H1 (cell line): ENCODE results near the gene RBBP8. TPM values are rescaled to one million over a fixed set of nuclear protein-coding genes. Genes with fewer than 3 reads are reported as not detected.

Experiments used
- CTCF ChIA-PET: fragments of 300-600 bp; sonication (Branson Sonifier 250); formaldehyde crosslinking; loops from one replicate; lab custom pipeline; 2021; ENCODE audit not compliant: partially characterized antibody; lab: Charles Lee
- POLR2A ChIA-PET: fragments of 300-600 bp; sonication (Branson Sonifier 250); formaldehyde crosslinking; loops from one replicate; lab custom pipeline; 2021; ENCODE audit warnings: inconsistent platforms; ENCODE audit not compliant: partially characterized antibody; lab: Charles Lee
- DNase-seq, 2 experiments: peaks; one replicate each; pipeline versions ENCODE4 v3.0.0 to v3.0.0-alpha.2; 2010 to 2022; ENCODE audit warnings: low spot score in 2 of 2, low read depth in 1 of 2, mixed read lengths in 1 of 2
- FAIRE-seq: peaks from 2 replicates; lab custom pipeline; 2011; peaks lifted over from hg19 to GRCh38; lab: Jason Lieb, UNC
- H2AFZ ChIP-seq: 2 replicates; pipeline ENCODE4 v1.8.1; 2012; ENCODE audit warnings: low read length, inconsistent platforms
- H2AK5ac ChIP-seq: 2 replicates; pipeline ENCODE4 v1.6.1; 2013; ENCODE audit warnings: low read depth, low read length
- H2BK120ac ChIP-seq: replicated peaks from 2 replicates; pipeline ENCODE3; 2013; ENCODE audit warnings: low read depth, low read length, inconsistent platforms
- H2BK12ac ChIP-seq: 2 replicates; pipeline ENCODE4 v1.6.1; 2013; ENCODE audit warnings: low read depth, low read length
- H2BK15ac ChIP-seq: 2 replicates; pipeline ENCODE4 v1.6.1; 2013; ENCODE audit warnings: low read length
- H2BK20ac ChIP-seq: 2 replicates; pipeline ENCODE4 v1.6.1; 2013; ENCODE audit warnings: low read length
- H2BK5ac ChIP-seq: 2 replicates; pipeline ENCODE4 v1.6.1; 2013; ENCODE audit warnings: low read depth, low read length
- H3K14ac ChIP-seq: 2 replicates; pipeline ENCODE4 v1.6.1; 2013; ENCODE audit warnings: inconsistent platforms; ENCODE audit not compliant: insufficient read length
- H3K18ac ChIP-seq: 2 replicates; pipeline ENCODE4 v1.6.1; 2013; ENCODE audit warnings: low read length; ENCODE audit errors: extremely low read depth
- H3K23ac ChIP-seq: 2 replicates; pipeline ENCODE4 v1.6.1; 2013; ENCODE audit warnings: inconsistent platforms; ENCODE audit not compliant: insufficient read length
- H3K23me2 ChIP-seq: 2 replicates; pipeline ENCODE4 v1.6.1; 2013; ENCODE audit warnings: low read depth, low read length
- H3K27ac ChIP-seq: 2 replicates; pipeline ENCODE4 v1.6.1; 2011; ENCODE audit warnings: low read depth, low read length, inconsistent platforms
- H3K27me3 ChIP-seq, 4 experiments: replicated peaks in 1 of 4; 1 replicate in 1 of 4; 2 replicates in 3 of 4; pipeline versions ENCODE4 v1.6.1 to v1.8.1; 2011 to 2013; ENCODE audit warnings: low read length in 3 of 4, mild to moderate bottlenecking in 3 of 4, inconsistent platforms in 2 of 4, mixed read lengths in 2 of 4, moderate library complexity in 1 of 4; ENCODE audit not compliant: control insufficient read depth in 3 of 4, insufficient read depth in 3 of 4; ENCODE audit errors: extremely low read depth in 1 of 4
- H3K36me3 ChIP-seq, 4 experiments: 2 replicates each; pipeline versions ENCODE4 v1.6.1 to v1.8.1; 2011 to 2013; ENCODE audit warnings: mild to moderate bottlenecking in 4 of 4, low read length in 3 of 4, moderate library complexity in 2 of 4, control low read depth in 1 of 4, inconsistent platforms in 1 of 4; ENCODE audit not compliant: insufficient read depth in 4 of 4, control insufficient read depth in 2 of 4
- H3K4ac ChIP-seq: replicated peaks from 2 replicates; pipeline ENCODE3; 2013; ENCODE audit warnings: low read length, low read depth, mixed read lengths, inconsistent platforms; ENCODE audit not compliant: insufficient read length
- H3K4me1 ChIP-seq, 4 experiments: replicated peaks in 1 of 4; 1 replicate in 1 of 4; 2 replicates in 3 of 4; pipeline versions ENCODE4 v1.6.1 to v1.8.1; 2011 to 2013; ENCODE audit warnings: low read length in 3 of 4, inconsistent platforms in 2 of 4, mixed read lengths in 1 of 4; ENCODE audit not compliant: insufficient read depth in 4 of 4, control insufficient read depth in 3 of 4
- H3K4me2 ChIP-seq, 2 experiments: 2 replicates each; pipeline versions ENCODE4 v1.6.1 to v1.8.1; 2011 to 2013; ENCODE audit warnings: low read depth in 2 of 2, low read length in 2 of 2, control low read depth in 1 of 2, inconsistent platforms in 1 of 2, mild to moderate bottlenecking in 1 of 2; ENCODE audit not compliant: insufficient read depth in 1 of 2
- H3K4me3 ChIP-seq, 4 experiments: fragments of 200-600, 300-600 bp in 1 of 4; sonication (generic), shearing (Covaris generic), sonication (Bioruptor Twin) in 1 of 4; 2 replicates each; pipeline versions ENCODE4 v1.5.1 to v1.8.1; 2011 to 2016; ENCODE audit warnings: low read length in 4 of 4, low read depth in 3 of 4, control low read depth in 2 of 4, inconsistent platforms in 2 of 4, mild to moderate bottlenecking in 2 of 4, mixed read lengths in 1 of 4, moderate library complexity in 1 of 4; ENCODE audit not compliant: insufficient read depth in 2 of 4; ENCODE audit errors: extremely low read depth in 1 of 4
- H3K56ac ChIP-seq: replicated peaks from 2 replicates; pipeline ENCODE3; 2013; ENCODE audit warnings: low read depth, mild to moderate bottlenecking, mixed read lengths, low read length, inconsistent platforms; ENCODE audit not compliant: insufficient read length
- H3K79me1 ChIP-seq: 2 replicates; pipeline ENCODE4 v1.6.1; 2013; ENCODE audit warnings: low read depth, low read length, control low read depth
- H3K79me2 ChIP-seq, 2 experiments: 2 replicates each; pipeline versions ENCODE4 v1.6.1 to v1.8.1; 2012 to 2013; ENCODE audit warnings: low read length in 2 of 2, mild to moderate bottlenecking in 2 of 2, inconsistent platforms in 1 of 2; ENCODE audit not compliant: insufficient read depth in 2 of 2, control insufficient read depth in 1 of 2
- H3K9ac ChIP-seq, 4 experiments: replicated peaks in 1 of 4; 1 replicate in 1 of 4; 2 replicates in 3 of 4; pipeline versions ENCODE4 v1.6.1 to v1.8.1; 2011 to 2013; ENCODE audit warnings: low read depth in 3 of 4, low read length in 3 of 4, control low read depth in 2 of 4, mild to moderate bottlenecking in 2 of 4, moderate library complexity in 2 of 4, inconsistent platforms in 1 of 4; ENCODE audit errors: extremely low read depth in 1 of 4
- H3K9me3 ChIP-seq, 2 experiments: 2 replicates each; pipeline versions ENCODE4 v1.6.1 to v1.8.1; 2012 to 2013; ENCODE audit warnings: mild to moderate bottlenecking in 2 of 2, moderate library complexity in 2 of 2, control low read depth in 1 of 2, inconsistent platforms in 1 of 2, low read depth in 1 of 2, low read length in 1 of 2, mixed read lengths in 1 of 2; ENCODE audit not compliant: insufficient read depth in 2 of 2
- H4K20me1 ChIP-seq, 2 experiments: replicated peaks in 1 of 2; 2 replicates each; pipeline versions ENCODE3 to v1.8.1; 2011 to 2013; ENCODE audit warnings: inconsistent platforms in 2 of 2, low read length in 2 of 2, mild to moderate bottlenecking in 1 of 2; ENCODE audit not compliant: insufficient read depth in 2 of 2, control insufficient read depth in 1 of 2
- H4K5ac ChIP-seq: 2 replicates; pipeline ENCODE4 v1.6.1; 2013; ENCODE audit warnings: low read length, low read depth, mixed read lengths, inconsistent platforms; ENCODE audit not compliant: insufficient read length
- H4K8ac ChIP-seq: 2 replicates; pipeline ENCODE4 v1.8.0; 2013; ENCODE audit warnings: mild to moderate bottlenecking, moderate library complexity, low read length, inconsistent platforms; ENCODE audit not compliant: insufficient read depth; ENCODE audit errors: extremely low read depth
- H4K91ac ChIP-seq: replicated peaks from 2 replicates; pipeline ENCODE3; 2013; ENCODE audit warnings: low read length, mixed read lengths, inconsistent platforms; ENCODE audit not compliant: insufficient read length
- CBX8 ChIP-seq: fragments of 300-800, 300-1000 bp; sonication (generic); IDR thresholded peaks from 2 replicates; pipeline ENCODE4 v1.7.1; 2016; ENCODE audit warnings: low read depth, low read length, borderline replicate concordance
- CTBP2 ChIP-seq: IDR thresholded peaks from 2 replicates; pipeline ENCODE4 v1.7.0; 2011; ENCODE audit warnings: borderline replicate concordance, mild to moderate bottlenecking, moderate library complexity, mixed read lengths, low read length; ENCODE audit not compliant: insufficient read depth, insufficient read length
- EP300 ChIP-seq, 2 experiments: IDR thresholded peaks; 1 replicate in 1 of 2; 2 replicates in 1 of 2; pipeline ENCODE4 v1.6.1; 2011 to 2012; ENCODE audit warnings: low read depth in 2 of 2, low read length in 2 of 2, mild to moderate bottlenecking in 2 of 2, borderline replicate concordance in 1 of 2, inconsistent platforms in 1 of 2, moderate library complexity in 1 of 2
- KDM5A ChIP-seq: fragments of 200-600 bp; IDR thresholded peaks from 2 replicates; pipeline ENCODE4 v1.7.1; 2012; ENCODE audit warnings: mild to moderate bottlenecking, low read length, inconsistent platforms, mixed read lengths
- NANOG ChIP-seq: IDR thresholded peaks from 2 replicates; pipeline ENCODE4 v1.6.1; 2011; ENCODE audit warnings: low read length, low read depth, mild to moderate bottlenecking, inconsistent platforms; ENCODE audit not compliant: insufficient read depth, poor library complexity, severe bottlenecking
- NRF1 ChIP-seq: IDR thresholded peaks from 2 replicates; pipeline ENCODE4 v1.6.1; 2011; ENCODE audit warnings: mild to moderate bottlenecking, low read depth, low read length, improper control_type of control experiment
- POLR2A ChIP-seq, 2 experiments: IDR thresholded peaks; 1 replicate in 1 of 2; 2 replicates in 1 of 2; pipeline ENCODE4 v1.6.1; 2011; ENCODE audit warnings: low read depth in 2 of 2, low read length in 2 of 2, mild to moderate bottlenecking in 2 of 2; ENCODE audit errors: control extremely low read depth in 1 of 2
- RAD21 ChIP-seq, 2 experiments: IDR thresholded peaks in 1 of 2; conservative IDR thresholded peaks in 1 of 2; 2 replicates each; pipeline ENCODE4 v1.6.1; 2011; ENCODE audit warnings: low read depth in 2 of 2, low read length in 2 of 2, improper control_type of control experiment in 1 of 2, inconsistent platforms in 1 of 2, mild to moderate bottlenecking in 1 of 2, moderate library complexity in 1 of 2
- RNF2 ChIP-seq: fragments of 200-900, 300-1000 bp; sonication (generic); IDR thresholded peaks from 2 replicates; pipeline ENCODE4 v1.7.1; 2016; ENCODE audit warnings: borderline replicate concordance, low read depth, mild to moderate bottlenecking, antibody characterized with exemption, low read length; ENCODE audit not compliant: poor library complexity, severe bottlenecking; ENCODE audit errors: missing control alignments
- SAP30 ChIP-seq: fragments of 300-600 bp; sonication (generic); IDR thresholded peaks from 2 replicates; pipeline ENCODE4 v1.7.1; 2012; ENCODE audit warnings: low read length, moderate library complexity, mild to moderate bottlenecking, inconsistent platforms; ENCODE audit not compliant: insufficient read depth, insufficient replicate concordance
- SIN3A ChIP-seq, 2 experiments: IDR thresholded peaks in 1 of 2; conservative IDR thresholded peaks in 1 of 2; 2 replicates each; pipeline ENCODE4 v1.6.1; 2011 to 2012; ENCODE audit warnings: low read length in 2 of 2, improper control_type of control experiment in 1 of 2, low read depth in 1 of 2, mild to moderate bottlenecking in 1 of 2
- WGBS, 2 experiments: shearing (Covaris generic) in 1 of 2; methylation state at CpG; one replicate each; pipeline versions ENCODE4 v1.1.6 to v1.1.7; 2013 to 2015; ENCODE audit warnings: low lambda C conversion rate in 2 of 2, mixed read lengths in 2 of 2, inconsistent platforms in 1 of 2, low coverage in 1 of 2, missing lambda C conversion rate in 1 of 2; ENCODE audit not compliant: insufficient replicate concordance in 2 of 2, insufficient coverage in 1 of 2, insufficient read length in 1 of 2; ENCODE audit errors: extremely low coverage in 1 of 2, missing lambda C conversion rate in 1 of 2; 5-methylcytosine and 5-hydroxymethylcytosine counted together
- polyA plus RNA-seq, 7 experiments: library from polyadenylated mRNA; depleted of rRNA in 3 of 7; stranded (reverse) in 5 of 7; unstranded in 2 of 7; fragments of >200 nt in 5 of 7; fragments of 200-250 nt in 2 of 7; gene quantifications; 1 replicate in 5 of 7; 2 replicates in 1 of 7; 4 replicates in 1 of 7; pipeline versions ENCODE4 v1.2.1 to v1.2.3, GENCODE V29; 2011 to 2013; ENCODE audit warnings: missing spikeins in 2 of 7, mixed read lengths in 2 of 7
- total RNA-seq: library from RNA; stranded (reverse); fragmentation: NEBNext Ultra II Directional; extraction: Animal tissue kit (Norgen Biotek cat#: 25700); gene quantifications from 2 replicates; pipeline ENCODE4 v1.2.1, GENCODE V29; 2021

Gene RBBP8
- total and polyA plus RNA-seq, 2 of the 8 experiments (the other 6 are each of a cell fraction or from before 2014, with no cell fraction given), result 16.1 to 65.8 TPM

- Histone ChIP-seq H2BK20ac (no peak overlapping the region), H4K5ac (no peak overlapping the region), H4K20me1 (no peaks in the 10 kb centered on the region), H3K27me3 (no peaks in the 10 kb centered on the region), H3K56ac (no peak overlapping the region), H3K4ac (no peak overlapping the region), H3K23me2 (no peaks in the 10 kb centered on the region), H2BK5ac (no peak overlapping the region), H3K9me3 (peaks cover 8 to 13% of the 10 kb centered on the region in 2 experiments; a peak in 3 of 4 replicates), H3K27ac (no peak overlapping the region), H2BK15ac (no peak overlapping the region), H3K4me3 (no peak overlapping the region), H3K14ac (no peak overlapping the region), H2AFZ (no peak overlapping the region), H4K91ac (no peak overlapping the region), H3K4me2 (no peak overlapping the region), H4K8ac (no peak overlapping the region), H3K9ac (no peak overlapping the region), H2BK12ac (no peak overlapping the region), H3K36me3 (no peaks in the 10 kb centered on the region), H3K23ac (no peak overlapping the region), H3K79me1 (no peaks in the 10 kb centered on the region), H3K79me2 (no peaks in the 10 kb centered on the region), H2BK120ac (no peak overlapping the region), H2AK5ac (no peak overlapping the region), H3K18ac (no peak overlapping the region), H3K4me1 (no peaks in the 10 kb centered on the region; a peak in 1 of 7 replicates)
- POLR2A ChIA-PET, result interaction anchor here (0.6 to 0.7 kb wide), 3 partner anchors 40 to 163 kb away, joined by 4 read pairs; no protein-coding TSS in a partner anchor
- DNase-seq (no peak), FAIRE-seq (no peak)
- WGBS, 2 experiments, result 90% methylated on average over 5 of the region's 5 CpGs; no CpG with 5 or more reads in 1 of the 2 experiments
- CTCF ChIA-PET, result interaction anchor here (1.7 kb wide), 1 partner anchor 9 kb away, joined by 4 read pairs; no protein-coding TSS in a partner anchor
- TF ChIP-seq CBX8, result no peak
- TF ChIP-seq SAP30, result no peak
- TF ChIP-seq NANOG, result no peak
- no peak for TF ChIP-seq RAD21 (IDR thresholded peaks at IDR 0.05 in 1 of 2, conservative IDR thresholded peaks at IDR 0.05 in 1 of 2; ENCODE audit: low read depth in 2 of 2, low read length in 2 of 2)
- no peak for TF ChIP-seq NRF1
- TF ChIP-seq KDM5A, result no peak
- no peak for TF ChIP-seq EP300 (IDR thresholded peaks at IDR 0.05; ENCODE audit: borderline replicate concordance in 1 of 2, low read depth in 2 of 2, low read length in 2 of 2)
- no peak for TF ChIP-seq RNF2
- no peak for TF ChIP-seq SIN3A (conservative IDR thresholded peaks at IDR 0.05 in 1 of 2, IDR thresholded peaks at IDR 0.05 in 1 of 2; ENCODE audit: low read depth in 1 of 2, low read length in 2 of 2)
- no peak for TF ChIP-seq CTBP2
- TF ChIP-seq POLR2A (IDR thresholded peaks at IDR 0.05; ENCODE audit: control extremely low read depth in 1 of 2, low read depth in 2 of 2, low read length in 2 of 2), result no peak
Measured at GRCh38 chr18:22900558-22901238, 32.4 kb upstream of the RBBP8 start.
